Suppressor macrophage treated with lipopolysaccharide for 4 hours (primary cell): ENCODE data around the gene LILRA2.
"Not testable (repeated sequence)": the region's sequence is repeated elsewhere in the genome, so short reads cannot be mapped to it uniquely, and the experiment has no call there.

ENCODE experiments used
- DNase-seq: peaks from one replicate; pipeline ENCODE4 v3.0.0-alpha.2; 2020

Gene LILRA2

DNA sequence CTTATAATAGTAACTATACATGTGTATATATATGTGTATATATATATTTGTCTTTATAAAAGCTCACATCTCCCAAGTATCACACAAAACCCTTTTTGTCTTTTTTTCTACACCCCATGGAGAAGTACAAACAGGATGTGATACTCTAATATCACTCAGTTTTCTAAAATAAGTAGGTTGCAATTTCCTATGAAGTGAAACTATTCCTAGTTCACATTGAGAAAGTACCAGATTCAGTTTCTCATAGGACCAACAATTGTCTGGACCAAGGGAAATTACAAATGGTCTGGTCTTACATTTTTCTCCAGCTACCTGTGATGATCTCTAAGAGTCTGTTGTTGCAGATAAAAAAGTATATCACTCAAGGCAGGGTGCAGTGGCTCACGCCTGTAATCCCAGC is 38.8 kb downstream of the LILRA2 start:
- DNase-seq = peak; percentile 82

DNA sequence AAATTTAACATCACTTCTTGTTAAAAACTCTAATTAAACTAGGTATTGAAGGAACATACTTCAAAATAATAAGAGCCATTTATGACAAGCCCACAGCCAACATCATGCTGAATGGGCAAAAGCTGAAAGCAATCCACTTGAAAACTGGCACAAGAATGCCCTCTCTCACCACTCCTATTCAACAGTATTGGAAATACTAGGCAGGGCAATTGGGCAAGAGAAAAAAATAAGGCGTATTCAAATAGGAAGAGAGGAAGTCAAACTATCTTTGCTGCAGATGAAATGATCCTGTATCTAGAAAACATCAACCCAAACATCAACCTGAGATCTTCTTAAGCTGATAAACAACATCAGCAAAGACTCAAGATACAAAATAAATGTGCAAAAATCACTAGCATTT is 41.1 kb downstream of the LILRA2 start:
- DNase-seq = peak; percentile 49

DNA sequence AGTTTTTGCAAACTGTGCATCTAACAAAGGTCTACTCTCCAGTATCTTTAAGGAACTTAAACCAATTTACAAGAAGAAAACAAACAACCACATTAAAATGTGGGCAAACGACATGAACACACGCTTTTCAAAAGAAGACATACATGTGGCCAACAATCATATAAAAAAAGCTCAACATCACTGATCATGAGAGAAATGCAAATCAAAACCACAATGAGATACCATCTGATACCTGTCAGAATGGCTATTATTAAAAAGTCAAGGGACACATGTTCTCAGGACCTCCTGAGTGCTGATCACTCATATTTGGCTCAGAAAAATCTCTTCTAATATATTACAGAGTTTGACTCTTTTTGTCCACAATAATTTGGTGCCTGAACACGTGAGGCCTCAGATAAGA is 42.5 kb downstream of the LILRA2 start:
- no peak for DNase-seq

DNA sequence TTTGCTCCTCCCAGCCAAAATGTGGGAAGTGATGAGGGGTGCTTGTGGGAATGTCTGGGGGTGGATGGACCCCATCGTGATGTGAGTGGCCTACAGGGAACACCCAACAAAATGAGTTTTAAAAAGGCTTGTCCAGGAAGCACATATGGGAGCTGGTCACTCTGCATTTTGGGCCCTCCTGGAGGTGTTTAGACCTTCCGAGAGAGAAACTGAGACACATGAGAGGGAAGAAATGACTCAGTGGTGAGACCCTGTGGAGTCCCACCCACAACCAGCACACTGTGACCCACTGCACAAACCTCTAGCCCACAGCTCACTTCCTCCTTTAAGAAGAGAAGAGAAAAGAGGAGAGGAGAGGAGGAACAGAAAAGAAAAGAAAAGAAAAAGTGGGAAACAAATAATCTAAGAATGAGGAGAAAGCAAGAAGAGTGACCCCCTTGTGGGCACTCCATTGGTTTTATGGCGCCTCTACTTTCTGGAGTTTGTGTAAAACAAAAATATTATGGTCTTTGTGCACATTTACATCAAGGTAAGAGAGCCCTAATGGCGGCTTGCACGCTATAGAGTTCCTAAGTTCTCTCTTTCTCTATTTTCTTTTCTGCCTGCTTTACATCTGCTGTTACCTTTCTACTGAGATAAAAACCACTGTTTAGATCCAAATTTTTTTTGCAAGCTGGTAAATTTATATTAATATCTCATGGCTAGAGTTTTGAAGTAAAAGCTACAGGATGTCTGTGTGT is 43.4 kb downstream of the LILRA2 start:
- DNase-seq = peak; percentile 90

DNA sequence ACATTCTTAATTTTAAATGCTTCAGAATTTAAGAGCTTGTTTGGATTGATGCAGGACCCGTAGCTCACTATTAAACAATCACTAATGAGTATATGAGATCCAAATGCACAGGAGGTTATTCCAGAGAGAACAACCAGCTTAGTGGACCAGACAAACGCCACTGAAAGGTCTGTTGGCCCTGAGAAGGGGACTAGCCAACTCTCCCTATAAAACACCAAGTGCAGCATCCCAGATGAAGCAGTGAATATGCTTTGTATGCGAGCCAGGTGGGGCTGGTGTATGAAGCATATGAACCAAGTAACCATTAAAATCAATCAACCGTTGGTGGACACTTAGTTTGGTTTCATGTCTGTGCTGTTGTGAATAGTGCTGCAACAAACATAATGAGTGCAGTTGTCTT is 46.9 kb downstream of the LILRA2 start:
- no peak for DNase-seq

DNA sequence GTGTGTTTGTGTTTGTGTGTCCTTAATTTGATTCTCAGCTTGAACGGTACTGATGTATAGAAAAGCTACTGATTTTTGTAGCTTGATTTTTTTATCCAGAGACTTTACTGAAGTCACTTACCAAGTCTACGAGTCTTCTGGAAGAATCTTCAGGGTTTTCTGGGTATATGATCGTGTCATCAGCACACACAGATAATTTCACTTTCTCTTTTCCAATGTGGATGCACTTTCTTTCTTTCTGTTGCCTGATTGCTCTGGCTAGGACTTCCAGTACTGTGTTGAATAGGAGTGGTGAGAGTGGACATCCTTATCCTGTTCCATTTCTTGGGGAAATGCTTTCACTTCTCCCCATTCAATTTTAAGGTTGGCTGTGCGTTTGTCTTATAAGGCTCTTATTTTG is 48.8 kb downstream of the LILRA2 start:
- peak; percentile 74 for DNase-seq

DNA sequence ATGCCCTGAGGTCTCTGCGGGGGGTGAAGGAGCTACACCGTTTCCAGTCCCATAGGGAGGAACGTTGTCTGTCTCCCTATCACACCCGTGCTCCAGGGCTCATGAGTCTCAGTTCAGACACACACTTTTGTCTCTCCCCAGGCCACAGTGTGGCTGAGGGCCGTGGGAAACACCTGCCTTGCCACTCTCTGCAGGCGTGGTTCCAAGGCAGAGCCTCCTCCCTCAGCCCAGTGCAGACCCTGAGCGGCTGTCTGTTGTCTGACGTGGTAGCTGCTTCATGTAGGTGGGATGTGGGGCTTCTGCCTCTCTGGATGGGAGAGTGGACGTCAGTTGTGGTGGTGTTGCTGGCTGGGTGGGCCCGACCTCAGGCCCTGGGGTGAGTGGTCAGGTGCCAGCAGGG is 50.6 kb downstream of the LILRA2 start:
- DNase-seq = not testable (repeated sequence)

DNA sequence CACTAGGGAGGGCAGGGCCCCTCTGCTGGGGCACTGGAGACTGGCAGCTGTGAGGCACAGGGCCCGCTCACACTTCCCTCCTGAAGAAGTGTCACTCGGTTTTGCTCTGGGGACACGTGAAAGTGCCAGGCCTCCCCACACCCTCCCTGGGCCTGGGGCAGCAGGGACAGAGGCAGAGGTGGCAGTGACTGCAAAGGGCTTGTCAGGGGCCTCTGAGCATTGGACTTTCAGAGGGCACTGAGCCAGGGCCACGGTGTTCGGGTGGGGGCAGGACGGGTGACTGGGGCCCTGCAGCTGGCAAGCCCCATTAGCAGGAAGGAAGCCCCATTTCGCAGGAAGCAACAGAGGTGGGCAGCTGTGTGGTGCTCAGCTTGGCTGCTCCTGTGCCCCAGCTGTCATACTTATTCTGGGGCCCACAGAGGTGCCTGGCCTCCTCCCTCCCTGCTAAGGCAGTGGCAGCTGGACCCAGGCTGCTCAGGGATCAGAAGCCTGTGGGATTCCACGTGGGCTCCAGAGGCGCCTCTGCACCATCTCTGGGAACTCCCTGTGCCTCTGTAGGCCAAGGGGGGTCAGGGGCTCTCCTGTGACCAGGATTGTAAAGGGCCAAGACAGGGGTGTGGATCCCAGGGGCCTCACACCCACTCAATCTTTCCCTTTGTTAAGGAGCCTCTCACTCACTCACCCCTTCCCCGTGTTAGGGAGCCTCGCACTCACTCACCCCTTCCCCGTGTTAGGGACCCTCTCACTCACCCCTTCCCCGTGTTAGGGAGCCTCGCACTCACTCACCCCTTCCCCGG is 51.5 kb downstream of the LILRA2 start:
- DNase-seq = not testable (repeated sequence)

DNA sequence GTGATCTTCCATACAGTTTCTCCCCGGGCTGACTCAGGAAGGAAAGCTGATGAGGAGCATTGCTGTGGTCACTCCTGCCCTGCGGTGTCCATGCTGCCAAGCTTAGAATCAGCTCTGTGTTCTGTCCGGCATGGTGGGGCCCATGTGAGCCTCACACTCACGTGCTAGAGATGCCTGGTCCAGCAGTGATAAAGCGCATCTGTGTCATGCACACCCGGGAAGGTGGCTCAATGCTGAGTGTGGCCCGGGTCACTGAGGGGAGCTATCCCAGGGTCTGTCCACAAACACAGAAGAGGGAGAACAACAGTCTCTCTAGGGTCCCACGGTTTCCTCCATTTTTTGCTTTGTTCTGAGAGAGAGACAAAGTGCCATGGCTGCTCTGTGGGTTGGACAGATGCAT is 53.2 kb downstream of the LILRA2 start:
- no peak for DNase-seq

DNA sequence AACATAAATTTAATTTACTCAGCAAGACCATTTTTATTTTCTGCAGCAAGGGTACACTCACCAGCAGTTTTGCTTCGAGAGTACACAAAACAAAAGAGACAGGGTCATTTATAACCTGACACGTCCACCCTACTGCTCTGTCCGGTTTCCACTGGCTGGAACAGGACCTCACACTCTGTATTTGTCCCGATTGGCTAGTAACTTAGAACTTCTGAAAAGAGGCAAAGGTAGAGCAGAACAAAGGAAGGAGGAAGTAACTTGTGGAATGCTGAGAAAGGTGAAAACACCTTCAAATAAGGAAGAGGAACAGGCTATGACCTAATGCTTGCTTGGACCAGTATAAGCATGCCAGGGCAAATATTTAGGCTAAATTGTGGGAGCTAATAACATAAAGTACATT is 54.3 kb downstream of the LILRA2 start:
- not testable (repeated sequence) for DNase-seq

DNA sequence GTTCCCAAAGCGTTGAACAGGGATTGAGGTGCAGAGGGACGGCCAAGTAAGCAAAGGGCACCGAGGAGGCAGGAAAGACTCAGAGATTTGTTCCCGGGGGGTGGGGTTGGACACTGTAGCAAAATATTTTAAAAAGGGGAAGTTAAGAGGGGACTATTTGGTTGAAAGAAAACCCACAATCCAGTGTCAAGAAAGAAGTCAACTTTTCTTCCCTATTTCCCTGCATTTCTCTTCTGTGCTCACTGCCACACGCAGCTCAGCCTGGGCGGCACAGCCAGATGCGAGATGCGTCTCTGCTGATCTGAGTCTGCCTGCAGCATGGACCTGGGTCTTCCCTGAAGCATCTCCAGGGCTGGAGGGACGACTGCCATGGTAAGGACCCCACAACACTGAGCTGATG is 56.7 kb downstream of the LILRA2 start, which contains the start of gene LILRB1:
Gene LILRB1 (plus strand): TSS at position 223 of the 400 bp plus-strand sequence. CDS start 590 bp downstream, outside the sequence.
- peak; percentile 73 for DNase-seq

DNA sequence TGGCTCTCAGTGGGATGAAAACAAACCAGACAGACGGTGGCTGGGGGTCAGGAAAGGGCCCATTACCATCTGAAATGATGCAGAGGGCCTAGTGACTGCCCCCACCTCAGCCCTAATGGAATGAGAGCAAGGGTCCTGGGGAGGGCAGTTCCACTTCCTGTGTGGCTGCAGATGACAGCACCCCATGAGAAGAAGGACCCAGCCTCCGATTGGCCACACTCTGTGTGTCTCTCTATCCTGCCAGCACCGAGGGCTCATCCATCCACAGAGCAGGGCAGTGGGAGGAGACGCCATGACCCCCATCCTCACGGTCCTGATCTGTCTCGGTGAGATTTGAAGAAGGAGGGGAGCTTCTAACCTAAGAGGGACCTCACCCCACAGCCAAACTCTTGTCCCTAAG is 57.2 kb downstream of the LILRA2 start:
- peak; percentile 52 for DNase-seq

DNA sequence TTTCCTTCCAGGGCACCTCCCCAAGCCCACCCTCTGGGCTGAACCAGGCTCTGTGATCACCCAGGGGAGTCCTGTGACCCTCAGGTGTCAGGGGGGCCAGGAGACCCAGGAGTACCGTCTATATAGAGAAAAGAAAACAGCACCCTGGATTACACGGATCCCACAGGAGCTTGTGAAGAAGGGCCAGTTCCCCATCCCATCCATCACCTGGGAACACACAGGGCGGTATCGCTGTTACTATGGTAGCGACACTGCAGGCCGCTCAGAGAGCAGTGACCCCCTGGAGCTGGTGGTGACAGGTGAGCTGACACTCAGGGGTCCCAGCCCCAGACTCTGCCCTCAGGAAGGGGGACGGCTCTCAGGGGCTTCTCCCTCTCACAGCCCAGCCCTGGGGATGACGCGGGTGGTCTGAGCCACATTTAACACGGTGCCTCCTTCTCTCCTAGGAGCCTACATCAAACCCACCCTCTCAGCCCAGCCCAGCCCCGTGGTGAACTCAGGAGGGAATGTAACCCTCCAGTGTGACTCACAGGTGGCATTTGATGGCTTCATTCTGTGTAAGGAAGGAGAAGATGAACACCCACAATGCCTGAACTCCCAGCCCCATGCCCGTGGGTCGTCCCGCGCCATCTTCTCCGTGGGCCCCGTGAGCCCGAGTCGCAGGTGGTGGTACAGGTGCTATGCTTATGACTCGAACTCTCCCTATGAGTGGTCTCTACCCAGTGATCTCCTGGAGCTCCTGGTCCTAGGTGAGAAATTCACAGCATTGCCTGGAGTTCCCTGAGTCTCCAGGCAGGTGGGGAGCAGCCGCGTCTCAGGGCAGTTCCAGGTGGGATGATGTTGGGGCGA is 58.1 kb downstream of the LILRA2 start:
- peak; percentile 51 for DNase-seq

DNA sequence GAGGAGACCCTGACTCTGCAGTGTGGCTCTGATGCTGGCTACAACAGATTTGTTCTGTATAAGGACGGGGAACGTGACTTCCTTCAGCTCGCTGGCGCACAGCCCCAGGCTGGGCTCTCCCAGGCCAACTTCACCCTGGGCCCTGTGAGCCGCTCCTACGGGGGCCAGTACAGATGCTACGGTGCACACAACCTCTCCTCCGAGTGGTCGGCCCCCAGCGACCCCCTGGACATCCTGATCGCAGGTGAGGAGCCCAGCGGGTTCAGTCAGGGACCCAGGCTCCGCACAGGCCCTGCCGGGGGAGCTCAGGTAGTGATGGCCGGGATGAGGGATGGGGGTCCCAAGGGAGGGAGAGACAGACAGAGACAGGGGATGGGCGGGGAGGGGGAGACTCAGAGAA is 58.9 kb downstream of the LILRA2 start:
- DNase-seq = not testable (repeated sequence)

DNA sequence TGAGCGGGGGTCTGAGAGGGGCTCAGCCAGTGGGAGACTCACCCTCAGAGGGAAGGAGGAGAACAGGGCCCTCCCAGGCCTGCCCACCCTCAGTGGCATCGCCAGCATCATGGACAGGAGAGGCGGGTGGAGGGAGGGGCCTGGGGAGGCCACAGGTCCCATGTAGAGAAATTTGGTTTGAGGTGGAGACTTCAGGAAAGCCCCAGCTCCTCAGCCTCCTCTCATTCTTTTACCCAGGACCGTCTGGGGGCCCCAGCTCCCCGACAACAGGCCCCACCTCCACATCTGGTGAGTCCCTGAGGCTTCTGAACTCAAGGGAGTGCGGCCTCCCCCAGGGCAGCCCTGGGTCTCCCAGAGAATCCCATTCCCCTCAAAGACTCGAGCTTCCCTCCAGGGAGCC is 59.8 kb downstream of the LILRA2 start:
- no peak for DNase-seq

DNA sequence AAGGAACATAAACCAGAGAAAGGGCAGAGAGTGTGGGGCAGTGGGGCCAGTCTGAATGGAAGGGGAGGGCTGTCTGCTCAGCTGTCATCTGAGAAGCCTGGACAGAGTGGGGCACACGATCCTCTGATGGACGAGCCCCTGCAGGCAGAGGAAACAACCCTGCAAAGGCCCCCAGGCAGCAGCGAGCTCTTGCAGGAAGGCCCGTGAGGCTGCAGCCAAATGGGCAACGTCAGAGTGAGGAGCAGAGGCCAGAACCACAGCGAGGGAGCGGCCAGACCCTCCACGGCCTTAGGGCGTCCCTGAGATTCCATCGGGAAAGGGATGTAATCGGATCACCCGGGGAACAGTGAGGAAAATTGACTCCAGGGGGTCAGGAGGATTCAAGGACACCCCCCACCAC is 62.5 kb downstream of the LILRA2 start:
- not testable (repeated sequence) for DNase-seq

DNA sequence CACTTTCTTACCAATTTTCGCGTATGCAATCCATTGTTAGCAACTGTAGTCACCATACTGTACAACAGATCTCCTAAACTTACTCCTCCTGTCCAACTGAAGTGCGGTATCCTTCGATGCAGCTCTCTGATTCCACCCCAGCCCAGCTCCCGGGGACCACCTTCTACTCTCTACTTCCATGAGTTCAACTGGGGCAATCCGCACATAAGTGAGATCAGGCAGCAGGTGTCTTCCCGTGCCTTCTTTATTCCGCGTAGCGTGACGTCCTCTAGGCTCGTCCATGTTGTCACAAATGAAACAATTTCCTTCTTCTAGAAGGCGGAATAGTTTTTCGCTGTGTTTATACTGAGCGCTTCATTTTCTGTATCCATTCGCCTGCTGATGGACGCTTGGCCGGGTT is 65.1 kb downstream of the LILRA2 start:
- DNase-seq = no peak
